Measurements from ENCODE around the gene EYA2.
A peak's percentile ranks its signal among the peaks of the same experiment; 100 is the strongest.
"Not testable (repeated sequence)": the region's sequence is repeated elsewhere in the genome, so short reads cannot be mapped to it uniquely, and the experiment has no call there.

The EYA2 gene

DNA sequence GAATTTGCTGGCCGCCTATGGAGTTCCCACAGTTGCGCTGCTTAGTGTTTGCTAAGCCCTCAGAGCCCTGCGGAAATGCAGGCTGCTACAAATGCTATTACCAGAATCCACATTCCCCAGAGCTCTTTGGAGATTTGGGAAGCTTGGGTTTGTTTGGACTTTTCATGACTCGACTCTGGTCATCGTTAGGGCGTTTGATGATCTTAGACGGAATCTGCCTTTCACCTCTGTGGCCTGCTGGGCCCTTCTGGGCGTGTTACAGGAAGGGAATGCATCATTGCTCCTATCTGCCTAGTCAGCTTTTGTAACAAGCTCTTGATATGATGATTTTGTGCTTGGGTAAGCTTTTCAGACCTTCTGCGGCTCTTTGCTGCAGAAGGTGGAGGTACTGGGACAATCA is 50.8 kb downstream of the EYA2 start:
- Histone ChIP-seq H3K4me3 (no peak overlapping the region), H3K27ac (peak overlapping the region in 2 of 21 experiments; percentile 15 to 47)

DNA sequence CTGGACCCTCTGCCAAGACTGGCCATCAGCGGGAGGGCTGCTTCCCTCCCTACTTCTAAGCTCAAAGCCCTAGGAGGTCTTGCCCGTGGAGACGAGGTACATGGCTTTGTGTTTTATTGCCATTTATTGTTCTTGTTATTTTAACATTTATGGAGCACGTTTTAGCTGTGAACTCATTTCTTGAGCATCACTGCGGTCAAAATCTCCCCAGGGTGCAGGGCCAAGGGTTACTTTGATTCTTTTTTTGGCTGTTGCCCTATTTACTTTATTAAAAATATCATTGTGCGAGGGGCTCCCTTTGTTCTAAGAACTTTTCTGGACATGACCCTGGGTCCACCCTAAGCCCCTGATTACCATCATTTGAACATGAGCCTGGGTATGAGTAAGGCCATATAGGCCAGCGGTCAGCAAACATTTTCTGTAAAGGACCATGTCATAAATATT is 51.6 kb downstream of the EYA2 start:
- Histone ChIP-seq H3K4me3 (no peak overlapping the region), H3K27ac (peak overlapping the region in 1 of 21 experiments; percentile 15)

DNA sequence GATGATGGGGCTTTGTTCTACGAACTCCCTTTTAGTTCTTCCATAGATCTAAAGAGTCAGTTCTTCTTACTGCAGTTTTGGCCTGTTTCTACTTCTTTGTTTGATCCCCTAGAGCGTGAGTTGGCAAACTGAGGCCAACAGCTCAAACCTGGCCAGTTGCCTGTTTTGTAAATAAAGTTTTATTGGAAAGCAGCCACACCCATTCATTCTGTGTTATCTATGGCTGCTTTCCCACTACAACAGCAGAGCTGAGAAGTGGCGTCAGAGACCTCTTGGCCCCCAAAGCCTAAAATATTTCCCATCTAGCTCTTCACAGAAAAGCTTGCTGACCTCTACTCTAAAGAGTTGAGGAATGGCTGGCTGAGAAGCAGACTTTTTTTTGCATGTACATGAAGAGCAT is 52.2 kb downstream of the EYA2 start:
- H3K27ac ChIP-seq = peak overlapping the region in 1 of 21 experiments; percentile 5
- H3K4me3 ChIP-seq = no peak overlapping the region

DNA sequence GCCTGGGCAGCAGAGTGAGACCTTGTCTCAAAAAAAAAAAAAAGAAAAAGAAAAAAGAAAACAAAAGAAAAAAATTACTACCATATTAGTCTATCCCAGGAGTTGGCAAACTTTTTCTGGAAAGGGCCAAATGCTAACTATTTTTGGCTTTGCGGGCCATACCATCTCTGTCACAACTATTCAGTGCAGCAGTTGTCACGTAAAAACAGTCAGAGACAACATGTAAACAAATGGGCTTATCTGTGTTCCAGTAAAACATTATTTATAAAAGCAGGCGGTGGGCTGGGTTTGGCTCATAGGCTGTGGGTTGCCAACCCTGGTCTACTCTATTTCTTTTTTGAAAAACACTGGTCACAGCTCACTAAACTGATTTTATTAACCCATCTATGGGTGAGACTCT is 53.4 kb downstream of the EYA2 start:
- Histone ChIP-seq H3K4me3 (no peak overlapping the region), H3K27ac (no peak overlapping the region)

DNA sequence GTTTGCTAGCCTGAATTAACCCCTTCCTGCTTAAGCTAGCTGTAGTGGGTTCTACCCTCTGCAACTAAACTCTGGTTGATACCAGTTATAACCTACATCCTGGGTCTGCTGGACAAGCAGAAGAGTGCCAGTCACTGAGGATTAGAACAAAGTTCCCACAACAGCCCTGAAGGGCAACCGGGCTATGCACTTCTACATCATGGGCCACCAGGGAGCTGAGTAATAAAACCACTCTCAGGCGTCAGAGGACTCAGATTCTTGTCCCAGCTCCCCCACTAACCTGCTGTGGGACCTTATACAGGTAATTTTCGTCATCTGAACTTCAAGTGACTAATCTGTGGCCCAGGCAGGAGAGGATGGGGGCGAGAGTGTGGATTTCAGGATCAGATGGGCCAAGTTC is 56.8 kb downstream of the EYA2 start:
- Histone ChIP-seq H3K4me3 (no peak overlapping the region), H3K27ac (peak overlapping the region in 2 of 21 experiments; percentile 50 to 56)

DNA sequence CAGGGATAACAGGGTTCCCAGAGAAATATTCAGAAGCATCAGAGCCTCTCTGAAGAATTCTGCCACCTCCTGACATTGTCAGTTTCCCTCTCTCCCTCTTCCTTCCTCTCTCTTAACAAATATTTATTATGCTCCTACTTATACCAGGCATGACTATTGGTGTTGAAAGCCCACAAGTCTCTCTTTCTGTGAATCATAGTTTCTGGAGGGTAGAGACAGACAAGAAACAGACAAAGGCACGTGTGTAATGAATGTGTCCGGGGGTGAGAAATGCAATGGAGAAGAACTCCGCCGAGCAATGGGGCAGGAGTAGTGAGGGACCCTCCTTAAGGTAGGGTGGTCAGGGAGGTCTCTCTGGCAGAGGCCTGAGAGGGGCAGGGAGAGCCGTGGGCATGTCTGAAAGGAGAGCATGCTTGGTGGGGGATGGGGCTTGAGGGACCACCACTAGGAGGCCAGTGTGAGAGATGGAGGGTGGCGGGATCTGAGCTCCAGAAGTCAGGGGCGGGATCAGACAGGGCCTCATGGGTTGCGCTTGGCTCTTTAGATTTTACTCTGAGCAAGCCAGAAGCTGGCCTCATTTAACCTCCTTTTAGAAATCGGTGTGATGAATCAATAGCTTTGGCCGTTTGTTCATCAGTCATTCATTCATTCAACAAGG is 57.3 kb downstream of the EYA2 start:
- peak overlapping the region in 4 of 21 experiments; percentile 8 to 56 (median 32) for H3K27ac ChIP-seq

DNA sequence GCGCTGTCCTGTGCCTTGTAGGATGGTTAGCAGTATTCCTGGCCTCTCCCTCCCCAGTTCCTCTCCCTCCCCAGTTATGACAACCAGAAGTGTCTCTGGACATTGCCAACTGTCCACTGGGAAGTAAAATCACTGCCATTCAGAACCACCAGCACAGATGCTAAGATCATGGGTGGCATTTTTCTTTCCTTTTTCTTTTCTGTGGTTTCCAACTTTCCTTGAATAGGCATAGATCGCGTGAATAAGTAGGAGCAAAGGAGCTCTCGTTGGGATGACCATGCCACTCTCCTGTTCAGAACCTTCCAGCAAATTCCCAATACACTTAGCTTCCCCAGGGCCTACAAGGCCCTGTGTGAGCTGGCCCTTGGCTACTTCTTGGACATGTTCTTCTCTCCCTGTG is 59.0 kb downstream of the EYA2 start:
- Histone ChIP-seq H3K27ac (peak overlapping the region in 3 of 21 experiments; percentile 9 to 29 (median 16)), H3K4me3 (no peak overlapping the region)

More for the DNA sequence above, 57.3 kb downstream of the EYA2 start:
- no peak overlapping the region for H3K4me3 ChIP-seq

DNA sequence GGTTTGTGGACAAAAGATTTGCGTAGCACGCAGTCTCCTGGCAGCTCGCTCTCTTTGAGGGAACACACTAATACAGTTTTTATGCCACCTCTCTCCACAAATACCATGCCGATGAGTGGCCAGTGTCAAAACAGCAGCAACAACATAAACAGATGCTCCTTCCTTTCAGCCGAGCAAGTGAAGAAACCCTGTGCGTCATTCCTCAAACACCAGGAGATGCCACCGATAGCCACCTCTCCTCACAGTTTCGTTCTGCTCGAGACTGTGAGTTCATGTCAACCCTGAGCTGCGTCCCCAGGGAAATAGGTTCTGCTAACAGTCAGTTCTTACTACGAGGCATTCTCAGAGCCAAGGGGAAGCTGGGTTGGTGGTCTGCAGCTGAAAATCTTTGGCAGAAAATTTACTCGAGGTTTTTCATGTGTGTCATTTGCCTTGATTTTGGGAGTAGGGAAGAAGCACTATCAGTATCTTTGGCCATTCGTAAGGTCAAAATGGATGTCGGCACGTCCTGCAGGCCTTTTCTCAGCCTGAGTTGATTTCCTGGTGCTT is 59.9 kb downstream of the EYA2 start:
- no peak overlapping the region for H3K4me3 ChIP-seq
- H3K27ac ChIP-seq = peak overlapping the region in 3 of 21 experiments; percentile 18 to 55 (median 30)

DNA sequence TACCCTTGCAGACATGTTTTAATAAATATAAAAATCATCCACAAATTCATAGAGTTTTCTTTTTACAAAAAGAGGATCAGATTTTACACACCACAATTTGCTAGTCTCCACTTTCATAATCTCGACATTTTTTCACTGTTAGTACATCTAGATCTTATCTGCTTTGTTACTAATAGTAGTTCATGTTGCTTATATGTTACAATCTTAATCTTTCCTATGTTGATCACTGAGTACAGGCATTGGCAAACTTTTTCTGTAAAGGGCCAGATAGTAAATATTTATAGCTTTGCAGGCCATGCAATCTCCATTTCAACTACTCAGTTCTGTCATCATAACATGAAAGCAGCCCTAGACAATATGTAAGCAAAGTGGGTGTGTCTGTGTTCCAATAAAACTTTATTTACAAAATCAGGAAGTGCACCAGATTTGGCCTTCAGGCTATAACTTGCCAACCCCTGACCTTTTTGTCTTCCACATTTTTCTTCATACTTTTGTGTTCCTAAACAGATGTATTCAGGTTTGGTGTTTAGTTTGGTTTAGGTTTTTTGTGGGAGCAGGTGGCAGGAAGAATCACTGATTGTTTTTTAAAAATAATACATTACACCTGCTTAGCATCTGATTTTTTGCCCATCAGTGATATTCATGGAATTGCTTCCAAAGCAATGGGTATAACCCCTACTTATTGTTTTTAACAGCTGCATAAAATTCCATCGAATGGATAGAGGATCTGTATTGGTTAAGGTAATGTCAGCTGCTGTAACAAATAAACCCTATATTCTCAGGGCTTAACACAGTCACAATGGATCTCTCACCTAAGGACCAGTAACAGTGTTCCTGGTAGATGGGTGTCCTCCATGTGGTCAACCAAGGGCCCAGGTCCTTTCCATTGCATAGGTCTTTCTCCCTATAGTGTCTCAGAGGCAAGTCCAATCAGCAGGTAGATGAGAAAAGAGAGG is 61.2 kb downstream of the EYA2 start:
- Histone ChIP-seq H3K4me3 (no peak overlapping the region), H3K27ac (no peak overlapping the region)

DNA sequence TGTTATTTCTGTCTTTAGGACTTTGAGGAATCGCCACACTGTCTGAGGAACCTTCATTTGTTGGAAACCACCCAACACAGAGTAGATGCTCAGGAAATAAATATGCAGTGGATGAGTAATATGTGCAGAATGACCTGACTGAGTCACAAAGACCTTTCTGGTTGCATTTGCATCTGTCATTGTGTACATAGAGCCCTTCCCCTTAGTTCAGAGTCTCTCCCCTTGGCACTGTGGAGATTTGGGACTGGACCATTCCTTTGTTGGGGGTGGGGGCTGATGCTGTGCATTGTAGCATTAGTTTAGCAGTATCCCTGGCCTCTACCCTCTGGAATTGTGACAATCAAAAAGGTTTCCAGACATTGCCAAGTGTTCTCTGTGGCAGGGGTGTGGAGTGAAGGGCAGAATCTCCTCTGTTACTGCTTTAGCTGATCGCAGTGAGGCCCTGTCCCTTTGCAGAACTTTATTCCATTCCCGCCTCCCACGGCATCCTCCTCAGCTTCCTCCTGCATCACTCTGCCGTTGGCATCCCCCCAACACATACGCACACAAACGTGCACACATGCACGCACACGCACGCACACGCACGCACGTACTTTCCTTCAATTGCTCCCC is 64.5 kb downstream of the EYA2 start:
- Histone ChIP-seq H3K27ac (no peak overlapping the region), H3K4me3 (no peak overlapping the region)

DNA sequence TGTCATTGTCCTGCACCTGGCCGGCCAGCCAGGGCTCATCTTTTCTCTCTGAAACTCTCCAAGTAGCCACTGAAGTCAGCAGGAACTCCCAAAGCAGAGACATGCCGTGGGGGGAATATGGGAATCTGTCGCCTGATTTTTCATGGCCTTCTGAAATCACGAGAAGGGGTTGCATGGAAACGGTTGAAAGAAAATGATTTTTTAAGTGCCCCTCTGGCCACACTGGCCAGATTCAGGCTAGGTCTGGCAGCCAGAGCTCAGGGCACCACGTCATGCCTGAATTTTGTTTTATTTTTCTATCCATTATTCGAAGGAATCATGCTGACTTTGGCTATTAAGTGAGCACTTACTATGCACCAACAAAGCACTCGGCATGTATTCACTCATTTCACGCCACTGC is 65.2 kb downstream of the EYA2 start:
- Histone ChIP-seq H3K27ac (no peak overlapping the region), H3K4me3 (no peak overlapping the region)

DNA sequence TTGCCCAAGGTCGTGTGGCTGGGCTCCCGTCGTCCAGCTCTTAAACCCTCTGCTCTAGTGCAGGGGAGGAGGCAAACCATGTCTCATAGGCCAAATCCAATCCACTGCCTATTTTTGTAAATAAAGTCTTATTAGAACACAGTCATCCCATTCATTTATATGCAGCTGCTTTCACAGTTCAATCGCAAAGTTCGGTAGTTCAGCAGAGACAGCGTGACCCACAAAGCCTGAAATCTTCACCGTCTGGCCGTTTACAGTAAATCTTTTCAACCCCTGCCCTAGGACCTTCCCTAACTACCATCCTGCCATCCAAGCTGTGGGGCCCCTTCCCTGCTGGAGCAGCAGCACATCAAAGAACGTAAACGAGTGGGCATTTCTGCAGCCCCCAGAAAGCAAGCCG is 65.9 kb downstream of the EYA2 start:
- Histone ChIP-seq H3K27ac (no peak overlapping the region), H3K4me3 (no peak overlapping the region)

DNA sequence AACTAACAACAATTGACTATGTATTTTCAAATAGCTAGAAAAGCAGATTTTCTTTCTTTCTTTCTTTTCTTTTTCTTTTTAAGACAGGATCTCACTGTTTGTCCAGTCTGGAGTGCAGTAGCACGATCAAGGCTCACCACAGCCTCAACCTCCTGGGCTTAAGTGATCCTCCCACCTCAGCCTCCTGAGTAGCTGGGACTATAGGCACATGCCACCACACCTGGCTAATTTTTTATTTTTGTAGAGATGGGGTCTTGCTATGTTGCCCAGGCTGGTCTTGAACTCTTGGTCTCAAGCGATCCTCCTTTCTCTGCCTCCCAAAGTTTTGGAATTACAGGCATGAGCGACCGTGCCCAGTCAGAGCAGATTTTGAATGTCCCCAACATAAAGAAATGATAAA is 67.3 kb downstream of the EYA2 start:
- not testable (repeated sequence) for H3K27ac ChIP-seq, H3K4me3 ChIP-seq

DNA sequence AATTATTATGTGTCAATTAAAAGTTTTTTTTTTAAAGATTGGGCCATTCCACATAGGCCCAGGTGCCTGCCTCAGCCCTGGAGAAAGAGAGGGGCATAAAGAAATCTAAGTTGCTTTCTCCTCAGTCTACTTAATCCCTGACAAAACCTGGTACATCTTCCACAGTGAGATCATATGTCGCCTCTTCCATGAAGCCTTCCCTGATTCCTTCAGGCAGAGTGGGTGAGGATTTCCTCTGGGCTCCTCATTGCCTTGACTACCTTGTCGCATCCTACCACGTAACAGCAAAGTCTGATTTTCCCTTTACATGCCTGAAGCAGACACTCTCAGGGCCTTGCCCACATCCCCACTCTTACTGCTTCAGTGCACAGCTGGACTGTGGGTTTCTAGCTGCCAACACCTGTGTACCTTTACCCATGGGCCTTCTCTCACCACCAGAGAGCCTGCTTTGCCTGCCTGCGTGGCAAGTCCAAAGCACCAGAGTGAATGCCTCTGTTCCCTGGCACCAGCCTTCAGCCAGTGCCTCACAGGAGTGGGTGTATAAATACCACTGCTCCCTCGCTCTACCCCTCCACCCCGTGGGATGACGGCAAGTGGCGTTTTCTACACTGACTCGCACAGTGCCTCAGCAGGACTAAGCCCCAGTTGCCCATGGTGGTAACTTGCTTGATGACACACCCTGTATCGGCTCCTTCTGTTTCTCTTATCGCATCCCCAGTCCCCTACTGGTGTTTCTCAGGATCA is 68.0 kb downstream of the EYA2 start:
- Histone ChIP-seq H3K4me3 (no peak overlapping the region), H3K27ac (no peak overlapping the region)

DNA sequence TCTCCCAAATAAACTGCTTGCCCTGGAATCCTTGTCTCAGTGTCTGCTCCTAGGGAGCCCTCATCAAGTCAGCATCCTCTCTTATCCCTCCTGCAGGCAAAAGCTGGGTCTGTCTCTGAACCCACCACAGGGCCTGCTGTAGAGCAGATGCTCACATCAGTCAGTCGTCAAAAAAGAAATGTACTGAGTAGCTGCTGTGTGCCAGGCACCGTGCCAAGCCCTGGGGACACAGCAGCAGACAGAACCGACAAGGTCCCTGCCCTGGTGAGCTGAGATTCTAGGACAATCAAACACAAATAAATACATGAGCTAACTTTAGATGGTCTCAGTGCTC is 68.5 kb downstream of the EYA2 start:
- Histone ChIP-seq H3K27ac (no peak overlapping the region), H3K4me3 (no peak overlapping the region)

DNA sequence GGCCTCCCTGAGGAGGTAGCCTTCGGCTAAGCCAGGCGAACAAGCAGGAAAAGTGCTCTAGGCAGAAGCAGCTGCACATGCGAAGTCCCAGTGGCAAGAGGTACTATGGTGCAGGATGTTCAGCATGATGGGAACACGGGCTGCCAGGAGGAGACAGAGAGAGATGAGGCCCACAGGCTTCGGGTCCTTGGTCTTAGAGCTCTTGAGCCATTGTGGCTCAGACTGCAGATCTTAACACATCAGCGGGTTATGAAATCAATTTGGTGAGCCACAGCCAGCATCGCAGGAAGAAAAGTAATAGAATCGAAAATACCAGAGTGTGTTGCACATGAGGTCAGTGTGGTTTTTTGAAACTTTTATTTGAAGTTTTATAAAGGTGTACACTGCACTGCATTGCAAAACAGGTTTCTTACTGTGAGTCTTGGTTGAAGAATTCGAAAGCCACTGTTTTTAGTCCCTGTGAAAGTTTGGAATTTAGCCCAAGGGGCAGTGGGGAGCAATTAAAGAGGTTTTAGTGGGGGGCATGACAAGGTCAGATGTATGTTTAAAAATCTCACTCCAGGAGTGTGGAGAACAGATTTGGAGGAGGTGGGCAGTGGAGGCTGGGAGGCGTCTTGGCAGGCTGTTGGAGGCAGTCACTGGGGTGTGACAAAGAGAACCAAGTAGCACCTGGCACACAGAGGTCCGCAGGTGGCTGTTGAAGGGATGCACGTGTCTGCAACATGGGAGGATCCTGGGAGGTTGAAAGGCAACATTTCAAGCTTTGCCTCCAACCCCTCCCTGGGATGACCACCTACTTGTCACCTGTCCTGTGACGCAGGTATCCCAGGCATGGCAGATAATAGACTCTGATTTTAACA is 69.3 kb downstream of the EYA2 start:
- Histone ChIP-seq H3K4me3 (no peak overlapping the region), H3K27ac (no peak overlapping the region)

DNA sequence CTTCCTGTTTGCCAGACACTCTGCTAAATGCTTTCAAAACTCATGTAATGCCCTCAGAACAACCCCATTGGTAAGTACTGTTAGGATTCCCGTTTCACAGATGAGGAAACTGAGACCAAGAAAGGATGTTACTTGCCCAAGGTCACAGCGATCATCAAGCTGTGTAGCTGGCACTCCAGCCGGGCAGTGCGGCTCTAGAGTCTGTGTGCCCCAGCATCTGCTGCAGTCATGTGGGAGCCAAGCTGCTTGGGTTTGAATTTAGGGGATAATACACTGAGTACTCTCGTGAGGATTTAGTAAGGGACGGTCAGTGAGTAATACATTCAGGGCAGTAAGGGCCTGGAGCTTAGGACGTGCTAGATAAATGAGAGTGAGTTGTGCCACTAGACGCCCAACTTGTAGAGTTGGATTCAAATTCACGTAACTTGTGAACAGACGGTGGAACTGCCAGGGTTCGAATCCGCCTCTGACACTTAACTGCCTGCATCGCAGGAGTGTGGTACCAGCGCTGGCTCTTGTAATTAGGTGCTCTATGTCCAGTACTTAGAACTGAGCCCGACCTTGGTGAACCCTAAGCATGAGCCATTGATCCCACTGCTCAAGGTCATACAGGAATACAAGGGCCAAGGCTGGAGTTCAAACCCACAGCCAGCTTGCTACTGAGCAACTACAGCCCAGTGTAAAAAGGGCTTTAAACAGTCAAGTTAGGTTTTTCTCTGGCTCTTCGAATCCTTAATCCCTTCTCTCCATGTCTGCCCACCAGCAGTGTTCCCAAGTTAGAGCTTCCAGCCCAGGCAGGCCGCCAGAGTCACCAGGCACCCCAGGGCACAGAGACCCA is 70.2 kb downstream of the EYA2 start:
- Histone ChIP-seq H3K27ac (peak overlapping the region in 3 of 21 experiments; percentile 41 to 62 (median 43)), H3K4me3 (no peak overlapping the region)

DNA sequence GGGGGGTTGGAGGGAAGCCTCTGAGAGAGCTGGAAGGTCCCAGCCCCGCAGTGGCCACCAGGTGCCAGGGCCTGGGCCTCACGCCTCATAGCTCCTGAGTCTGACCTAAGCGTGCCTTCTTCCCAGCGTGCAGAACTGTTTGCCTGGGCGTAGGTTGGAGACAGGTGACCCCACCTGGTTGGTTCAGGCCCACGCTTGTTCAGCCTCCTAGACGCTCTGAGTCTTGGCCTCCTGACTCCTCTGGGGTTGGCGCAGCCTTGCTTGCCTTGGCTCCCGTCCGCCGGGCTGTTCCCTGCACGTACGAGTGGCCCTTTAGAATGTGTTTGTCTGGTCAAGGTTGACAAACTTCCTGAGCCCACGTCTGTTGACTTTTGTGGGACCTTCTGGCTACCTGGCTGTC is 70.8 kb downstream of the EYA2 start:
- peak overlapping the region in 7 of 21 experiments; percentile 2 to 71 (median 47) for H3K27ac ChIP-seq
- no peak overlapping the region for H3K4me3 ChIP-seq

Data from skin epidermis (tissue), 12 donors.